Measurements from ENCODE around the gene HYAL3. TPM values are rescaled to one million over a fixed set of nuclear protein-coding genes. Genes with fewer than 3 reads are reported as not detected.
A peak's percentile ranks its signal among the peaks of the same experiment; 100 is the strongest.

Gene HYAL3
- total and polyA plus RNA-seq, 2 of the 13 experiments (the other 11 are each of a cell fraction or from before 2014, with no cell fraction given), result 5.5 to 10.4 TPM

DNA sequence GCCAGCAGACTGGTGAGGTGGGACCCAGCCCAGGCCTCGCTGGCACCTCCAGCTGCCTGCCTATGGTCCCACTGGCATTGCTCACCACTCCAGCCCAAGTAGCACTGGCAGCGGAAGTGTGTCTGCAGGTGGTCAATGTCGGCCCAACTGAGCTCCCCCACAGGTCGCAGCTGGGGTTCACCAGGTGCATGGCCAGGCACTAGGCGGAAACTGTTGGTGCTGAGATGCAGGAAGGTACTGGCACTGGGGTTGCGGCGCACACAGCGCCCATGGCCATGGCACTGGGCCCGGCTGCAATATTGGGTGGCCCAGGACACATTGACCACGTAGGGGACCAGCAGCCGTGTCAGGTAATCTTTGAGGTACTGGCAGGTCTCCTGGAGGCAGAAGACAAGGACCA lies 19.0 kb upstream of the HYAL3 start (continued):
- TF ChIP-seq, protein P1, sequence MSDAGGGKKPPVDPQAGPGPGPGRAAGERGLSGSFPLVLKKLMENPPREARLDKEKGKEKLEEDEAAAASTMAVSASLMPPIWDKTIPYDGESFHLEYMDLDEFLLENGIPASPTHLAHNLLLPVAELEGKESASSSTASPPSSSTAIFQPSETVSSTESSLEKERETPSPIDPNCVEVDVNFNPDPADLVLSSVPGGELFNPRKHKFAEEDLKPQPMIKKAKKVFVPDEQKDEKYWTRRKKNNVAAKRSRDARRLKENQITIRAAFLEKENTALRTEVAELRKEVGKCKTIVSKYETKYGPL (CRISPR knock-in tag; IDR thresholded peaks at IDR 0.05), result no peak
- TF ChIP-seq ISL2 (CRISPR knock-in tag; IDR thresholded peaks at IDR 0.05) (no peak), HNRNPL (IDR thresholded peaks at IDR 0.05; ENCODE audit: low read depth, low read length) (0 out of 2 replicates have a peak, but pooled peaks have one; percentile 39), ZNF781 (CRISPR knock-in tag; IDR thresholded peaks at IDR 0.05; ENCODE audit: borderline replicate concordance, not compliant biosample characterization) (no peak), RFXAP (CRISPR knock-in tag; IDR thresholded peaks at IDR 0.05; ENCODE audit: borderline replicate concordance) (no peak), ZBTB38 (CRISPR knock-in tag; IDR thresholded peaks at IDR 0.05) (no peak), MEF2D (CRISPR knock-in tag; IDR thresholded peaks at IDR 0.05) (no peak), RBM39 (IDR thresholded peaks at IDR 0.05; ENCODE audit: low read depth, low read length, poor library complexity, severe bottlenecking) (no peak), MLLT10 (CRISPR knock-in tag; IDR thresholded peaks at IDR 0.05) (no peak)
- TF ChIP-seq, protein P2, sequence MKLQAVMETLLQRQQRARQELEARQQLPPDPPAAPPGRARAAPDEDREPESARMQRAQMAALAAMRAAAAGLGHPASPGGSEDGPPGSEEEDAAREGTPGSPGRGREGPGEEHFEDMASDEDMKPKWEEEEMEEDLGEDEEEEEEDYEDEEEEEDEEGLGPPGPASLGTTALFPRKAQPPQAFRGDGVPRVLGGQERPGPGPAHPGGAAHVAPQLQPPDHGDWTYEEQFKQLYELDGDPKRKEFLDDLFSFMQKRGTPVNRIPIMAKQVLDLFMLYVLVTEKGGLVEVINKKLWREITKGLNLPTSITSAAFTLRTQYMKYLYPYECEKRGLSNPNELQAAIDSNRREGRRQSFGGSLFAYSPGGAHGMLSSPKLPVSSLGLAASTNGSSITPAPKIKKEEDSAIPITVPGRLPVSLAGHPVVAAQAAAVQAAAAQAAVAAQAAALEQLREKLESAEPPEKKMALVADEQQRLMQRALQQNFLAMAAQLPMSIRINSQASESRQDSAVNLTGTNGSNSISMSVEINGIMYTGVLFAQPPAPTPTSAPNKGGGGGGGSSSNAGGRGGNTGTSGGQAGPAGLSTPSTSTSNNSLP (IDR thresholded peaks at IDR 0.05; ENCODE audit: low read depth, low read length), result no peak
- TF ChIP-seq, protein P3, sequence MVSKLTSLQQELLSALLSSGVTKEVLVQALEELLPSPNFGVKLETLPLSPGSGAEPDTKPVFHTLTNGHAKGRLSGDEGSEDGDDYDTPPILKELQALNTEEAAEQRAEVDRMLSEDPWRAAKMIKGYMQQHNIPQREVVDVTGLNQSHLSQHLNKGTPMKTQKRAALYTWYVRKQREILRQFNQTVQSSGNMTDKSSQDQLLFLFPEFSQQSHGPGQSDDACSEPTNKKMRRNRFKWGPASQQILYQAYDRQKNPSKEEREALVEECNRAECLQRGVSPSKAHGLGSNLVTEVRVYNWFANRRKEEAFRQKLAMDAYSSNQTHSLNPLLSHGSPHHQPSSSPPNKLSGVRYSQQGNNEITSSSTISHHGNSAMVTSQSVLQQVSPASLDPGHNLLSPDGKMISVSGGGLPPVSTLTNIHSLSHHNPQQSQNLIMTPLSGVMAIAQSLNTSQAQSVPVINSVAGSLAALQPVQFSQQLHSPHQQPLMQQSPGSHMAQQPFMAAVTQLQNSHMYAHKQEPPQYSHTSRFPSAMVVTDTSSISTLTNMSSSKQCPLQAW (CRISPR knock-in tag; IDR thresholded peaks at IDR 0.05), result no peak
- TF ChIP-seq, protein P4, sequence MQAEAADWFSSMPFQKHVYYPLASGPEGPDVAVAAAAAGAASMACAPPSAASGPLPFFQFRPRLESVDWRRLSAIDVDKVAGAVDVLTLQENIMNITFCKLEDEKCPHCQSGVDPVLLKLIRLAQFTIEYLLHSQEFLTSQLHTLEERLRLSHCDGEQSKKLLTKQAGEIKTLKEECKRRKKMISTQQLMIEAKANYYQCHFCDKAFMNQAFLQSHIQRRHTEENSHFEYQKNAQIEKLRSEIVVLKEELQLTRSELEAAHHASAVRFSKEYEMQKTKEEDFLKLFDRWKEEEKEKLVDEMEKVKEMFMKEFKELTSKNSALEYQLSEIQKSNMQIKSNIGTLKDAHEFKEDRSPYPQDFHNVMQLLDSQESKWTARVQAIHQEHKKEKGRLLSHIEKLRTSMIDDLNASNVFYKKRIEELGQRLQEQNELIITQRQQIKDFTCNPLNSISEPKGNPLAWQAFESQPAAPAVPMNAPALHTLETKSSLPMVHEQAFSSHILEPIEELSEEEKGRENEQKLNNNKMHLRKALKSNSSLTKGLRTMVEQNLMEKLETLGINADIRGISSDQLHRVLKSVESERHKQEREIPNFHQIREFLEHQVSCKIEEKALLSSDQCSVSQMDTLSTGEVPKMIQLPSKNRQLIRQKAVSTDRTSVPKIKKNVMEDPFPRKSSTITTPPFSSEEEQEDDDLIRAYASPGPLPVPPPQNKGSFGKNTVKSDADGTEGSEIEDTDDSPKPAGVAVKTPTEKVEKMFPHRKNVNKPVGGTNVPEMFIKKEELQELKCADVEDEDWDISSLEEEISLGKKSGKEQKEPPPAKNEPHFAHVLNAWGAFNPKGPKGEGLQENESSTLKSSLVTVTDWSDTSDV (CRISPR knock-in tag; IDR thresholded peaks at IDR 0.05), result no peak
